Esophagus muscularis mucosa (tissue), 4 donors: Measurements from ENCODE around the gene RPS3A. TPM values are rescaled to one million over a fixed set of nuclear protein-coding genes. Genes with fewer than 3 reads are reported as not detected.

Experiments used
- DNase-seq: peaks from one replicate; pipeline ENCODE4 v3.0.0-alpha.2; 2017; ENCODE audit errors: extremely low spot score
- H3K27ac ChIP-seq, 4 donors: fragments of 200-600 bp; sonication (generic); replicated peaks in 1 of 4; 1 replicate in 3 of 4; 2 replicates in 1 of 4; pipeline ENCODE4 v1.5.1; 2016 to 2019; ENCODE audit warnings: mild to moderate bottlenecking in 1 of 4
- H3K27me3 ChIP-seq, 4 donors: fragments of 200-600 bp; sonication (generic); one replicate each; pipeline versions ENCODE4 v1.5.1 to v1.6.0; 2016 to 2019
- H3K36me3 ChIP-seq, 4 donors: fragments of 200-600 bp; sonication (generic); one replicate each; pipeline ENCODE4 v1.5.1; 2016 to 2019
- H3K4me1 ChIP-seq, 4 donors: fragments of 200-600 bp; sonication (generic); one replicate each; pipeline ENCODE4 v1.5.1; 2016 to 2019
- H3K4me3 ChIP-seq, 4 donors: fragments of 200-600 bp; sonication (generic); 1 replicate in 2 of 4; 2 replicates in 2 of 4; pipeline ENCODE4 v1.5.1; 2016 to 2019; ENCODE audit warnings: mild to moderate bottlenecking in 4 of 4, moderate library complexity in 1 of 4
- H3K9me3 ChIP-seq, 4 donors: fragments of 200-600 bp; sonication (generic); 1 replicate in 3 of 4; 2 replicates in 1 of 4; pipeline ENCODE4 v1.5.1; 2016 to 2019
- EP300 ChIP-seq: sonication (generic); formaldehyde crosslinking; IDR thresholded peaks from one replicate; pipeline ENCODE4 v1.6.1; 2017; ENCODE audit warnings: antibody characterized with exemption
- POLR2A ChIP-seq: fragments of 450-650 bp; IDR thresholded peaks from one replicate; pipeline ENCODE4 v1.6.1; 2017; ENCODE audit warnings: antibody characterized with exemption, moderate library complexity, mild to moderate bottlenecking, low read depth
- POLR2AphosphoS5 ChIP-seq, 2 donors: sonication (generic); formaldehyde crosslinking; IDR thresholded peaks; one replicate each; pipeline ENCODE4 v1.6.1; 2017; ENCODE audit warnings: antibody characterized with exemption in 2 of 2
- WGBS: methylation state at CpG from one replicate; pipeline ENCODE4 v1.1.5; 2018; 5-methylcytosine and 5-hydroxymethylcytosine counted together
- intact Hi-C: fragments of 100-400 bp; cut with DNase I; formaldehyde crosslinking; loops from one replicate; pipeline ENCODE4 v1.15.1; 2023
- total RNA-seq, 4 donors: library from RNA; depleted of rRNA; stranded (reverse); fragments of >200 nt; gene quantifications; one replicate each; pipeline versions ENCODE4 v1.1.0 to v1.2.1, GENCODE V29; 2016
- TF ChIP-seq, protein P1 (sequence below), 3 experiments: fragments of 200-600 bp in 2 of 3; fragments of 450-650 bp in 1 of 3; sonication (generic) in 2 of 3; IDR thresholded peaks; one replicate each; pipeline ENCODE4 v1.5.1; 2017 to 2019; ENCODE audit warnings: antibody characterized with exemption in 3 of 3, mild to moderate bottlenecking in 2 of 3, moderate library complexity in 1 of 3

Gene RPS3A
- total RNA-seq, 4 donors from 2014 or later: 1,272 to 4,454 (median 2,978) TPM

- TF ChIP-seq POLR2AphosphoS5 (IDR thresholded peaks at IDR 0.05) (no peak), EP300 (no peak), POLR2A (no peak)
- TF ChIP-seq, protein P1, sequence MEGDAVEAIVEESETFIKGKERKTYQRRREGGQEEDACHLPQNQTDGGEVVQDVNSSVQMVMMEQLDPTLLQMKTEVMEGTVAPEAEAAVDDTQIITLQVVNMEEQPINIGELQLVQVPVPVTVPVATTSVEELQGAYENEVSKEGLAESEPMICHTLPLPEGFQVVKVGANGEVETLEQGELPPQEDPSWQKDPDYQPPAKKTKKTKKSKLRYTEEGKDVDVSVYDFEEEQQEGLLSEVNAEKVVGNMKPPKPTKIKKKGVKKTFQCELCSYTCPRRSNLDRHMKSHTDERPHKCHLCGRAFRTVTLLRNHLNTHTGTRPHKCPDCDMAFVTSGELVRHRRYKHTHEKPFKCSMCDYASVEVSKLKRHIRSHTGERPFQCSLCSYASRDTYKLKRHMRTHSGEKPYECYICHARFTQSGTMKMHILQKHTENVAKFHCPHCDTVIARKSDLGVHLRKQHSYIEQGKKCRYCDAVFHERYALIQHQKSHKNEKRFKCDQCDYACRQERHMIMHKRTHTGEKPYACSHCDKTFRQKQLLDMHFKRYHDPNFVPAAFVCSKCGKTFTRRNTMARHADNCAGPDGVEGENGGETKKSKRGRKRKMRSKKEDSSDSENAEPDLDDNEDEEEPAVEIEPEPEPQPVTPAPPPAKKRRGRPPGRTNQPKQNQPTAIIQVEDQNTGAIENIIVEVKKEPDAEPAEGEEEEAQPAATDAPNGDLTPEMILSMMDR (IDR thresholded peaks at IDR 0.05): no peak
- Histone ChIP-seq H3K4me3 (no peak overlapping the region), H3K27ac (no peak overlapping the region), H3K9me3 (no peaks in the 10 kb centered on the region), H3K27me3 (no peaks in the 10 kb centered on the region), H3K36me3 (peaks cover 18 to 96% (median 67%) of the 10 kb centered on the region in 4 donors), H3K4me1 (peaks cover 0 to 3% (median 0%) of the 10 kb centered on the region in 4 donors)
- no peak for DNase-seq
- 62% methylated on average over 2 of the region's 2 CpGs for WGBS
- intact Hi-C loops: no loop called here
These were observed 43.7 kb downstream of the RPS3A start for GRCh38 chr4:151143162-151143561.

- 93% methylated on average over 3 of the region's 3 CpGs for WGBS
- Histone ChIP-seq H3K36me3 (peaks cover 18 to 96% (median 69%) of the 10 kb centered on the region in 4 donors), H3K27me3 (no peaks in the 10 kb centered on the region), H3K9me3 (no peaks in the 10 kb centered on the region), H3K4me1 (peaks cover 0 to 3% (median 0%) of the 10 kb centered on the region in 4 donors), H3K27ac (no peak overlapping the region), H3K4me3 (no peak overlapping the region)
- TF ChIP-seq EP300 (no peak), POLR2AphosphoS5 (IDR thresholded peaks at IDR 0.05) (no peak)
- intact Hi-C loops: no loop called here
- no peak for DNase-seq
These were observed 44.4 kb downstream of the RPS3A start for GRCh38 chr4:151143811-151144210.

DNA sequence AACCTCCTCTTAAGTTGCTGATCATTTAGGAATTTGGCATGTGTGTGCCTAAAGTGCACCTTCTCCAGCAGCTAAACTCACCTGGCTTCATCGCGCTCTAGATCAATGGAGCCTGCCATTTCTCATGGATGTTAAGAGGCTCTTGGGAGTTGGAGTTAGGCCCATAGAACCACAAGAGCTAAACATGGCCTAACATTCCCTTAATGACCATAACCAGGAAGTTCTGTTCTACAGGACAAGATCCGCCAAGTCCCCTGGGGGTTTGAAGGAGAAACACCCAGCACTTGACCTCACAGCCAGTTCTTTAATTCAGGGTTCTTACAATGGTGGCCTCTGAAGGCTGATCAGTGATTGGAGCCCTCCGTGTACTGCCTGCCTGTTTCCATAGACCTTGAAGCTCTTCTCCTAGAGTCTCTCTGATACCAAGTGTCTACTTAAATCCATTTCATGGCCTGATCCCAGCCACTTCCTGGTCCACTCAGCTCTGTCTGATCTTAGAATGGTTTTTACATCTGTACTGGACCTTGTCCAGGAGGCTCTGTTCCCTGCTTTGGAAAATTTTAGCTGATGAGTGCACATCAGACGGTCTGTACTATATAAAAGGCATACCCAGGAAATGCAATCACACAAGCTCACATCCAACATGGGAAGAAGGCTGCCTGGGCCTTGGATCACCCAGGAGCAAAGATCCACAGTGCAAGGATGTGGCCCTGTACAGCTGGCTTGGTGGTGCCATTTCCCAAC is 45.1 kb downstream of the RPS3A start:
- Histone ChIP-seq H3K4me1 (peaks cover 0 to 3% (median 0%) of the 10 kb centered on the region in 4 donors), H3K27ac (peak overlapping the region in 1 of 4 donors; percentile 17), H3K36me3 (peaks cover 18 to 96% (median 70%) of the 10 kb centered on the region in 4 donors), H3K27me3 (no peaks in the 10 kb centered on the region), H3K4me3 (no peak overlapping the region), H3K9me3 (no peaks in the 10 kb centered on the region)
- intact Hi-C loops: no loop called here
- no peak for TF ChIP-seq POLR2A
- TF ChIP-seq, protein P1 (IDR thresholded peaks at IDR 0.05): no peak
- no peak for TF ChIP-seq POLR2AphosphoS5 (IDR thresholded peaks at IDR 0.05)
- WGBS: 84% methylated on average over 5 of the region's 5 CpGs
- no peak for DNase-seq

GRCh38 chr4:151147000-151147399 is 47.6 kb downstream of the RPS3A start:
- intact Hi-C loops: no loop called here
- DNase-seq: no peak
- no peaks in the 10 kb centered on the region for H3K27me3 ChIP-seq
- H3K36me3 ChIP-seq: peaks cover 18 to 75% (median 52%) of the 10 kb centered on the region in 4 donors
- H3K4me3 ChIP-seq: no peak overlapping the region
- H3K4me1 ChIP-seq: peaks cover under 1 to 4% (median 3%) of the 10 kb centered on the region in 4 donors
- WGBS: 85% methylated on average over 3 of the region's 3 CpGs
- H3K9me3 ChIP-seq: no peaks in the 10 kb centered on the region
- no peak for TF ChIP-seq POLR2A
- TF ChIP-seq, protein P1 (IDR thresholded peaks at IDR 0.05): no peak
- H3K27ac ChIP-seq: no peak overlapping the region

GRCh38 chr4:151148261-151148660 is 48.8 kb downstream of the RPS3A start:
- Histone ChIP-seq H3K36me3 (peaks cover 17 to 62% (median 43%) of the 10 kb centered on the region in 4 donors), H3K4me1 (peaks cover 3 to 17% (median 15%) of the 10 kb centered on the region in 4 donors), H3K27ac (no peak overlapping the region), H3K4me3 (no peak overlapping the region), H3K27me3 (no peaks in the 10 kb centered on the region), H3K9me3 (no peaks in the 10 kb centered on the region)
- intact Hi-C loops: no loop called here
- WGBS: 96% methylated on average over 4 of the region's 4 CpGs
- no peak for DNase-seq
- TF ChIP-seq EP300 (no peak), POLR2A (no peak), POLR2AphosphoS5 (IDR thresholded peaks at IDR 0.05) (no peak)
- TF ChIP-seq, protein P1 (IDR thresholded peaks at IDR 0.05): no peak
